ENCODE data around the gene TREML4. TPM values are rescaled to one million over a fixed set of nuclear protein-coding genes. Genes with fewer than 3 reads are reported as not detected.

TREML4 gene
- total RNA-seq, 1 donor from 2014 or later = not detected

GRCh38 chr6:41194386-41194785 lies 33.8 kb upstream of the TREML4 start:
- no peak overlapping the region for H3K4me3 ChIP-seq (ENCODE audit: low read depth, low read length)
- DNase-seq (ENCODE audit: low read depth) = no peak
- no peak for TF ChIP-seq CTCF (conservative IDR thresholded peaks at IDR 0.05; ENCODE audit: low read depth, low read length)

GRCh38 chr6:41197234-41197633 lies 30.9 kb upstream of the TREML4 start:
- no peak for DNase-seq (ENCODE audit: low read depth)
- TF ChIP-seq CTCF (conservative IDR thresholded peaks at IDR 0.05; ENCODE audit: low read depth, low read length) = no peak
- no peak overlapping the region for H3K4me3 ChIP-seq (ENCODE audit: low read depth, low read length)

- H3K4me3 ChIP-seq (ENCODE audit: low read depth, low read length) = no peak overlapping the region
- no peak for TF ChIP-seq CTCF (conservative IDR thresholded peaks at IDR 0.05; ENCODE audit: low read depth, low read length)
- DNase-seq (ENCODE audit: low read depth) = no peak
Measured at GRCh38 chr6:41199552-41200246, 28.4 kb upstream of the TREML4 start.

- no peak overlapping the region for H3K4me3 ChIP-seq (ENCODE audit: low read depth, low read length)
- no peak for DNase-seq (ENCODE audit: low read depth)
- TF ChIP-seq CTCF (conservative IDR thresholded peaks at IDR 0.05; ENCODE audit: low read depth, low read length) = no peak
Measured at GRCh38 chr6:41200296-41200900, 27.8 kb upstream of the TREML4 start.

GRCh38 chr6:41200901-41201763 lies 27.0 kb upstream of the TREML4 start, which contains the start of gene TREML2:
Gene TREML2 (minus strand): TSS chr6:41201149. CDS start chr6:41201008, 141 bp downstream.
- no peak for TF ChIP-seq CTCF (conservative IDR thresholded peaks at IDR 0.05; ENCODE audit: low read depth, low read length)
- no peak for DNase-seq (ENCODE audit: low read depth)
- no peak within 1 kb of the TSS for H3K4me3 ChIP-seq (ENCODE audit: low read depth, low read length)

- no peak for TF ChIP-seq CTCF (conservative IDR thresholded peaks at IDR 0.05; ENCODE audit: low read depth, low read length)
- no peak for DNase-seq (ENCODE audit: low read depth)
- no peak overlapping the region for H3K4me3 ChIP-seq (ENCODE audit: low read depth, low read length)
Measured at GRCh38 chr6:41201764-41202173, 26.4 kb upstream of the TREML4 start.

Measured in epithelial cell of proximal tubule (primary cell).